Smooth muscle cell (in vitro differentiated cells): ENCODE data around the gene L3MBTL4. TPM values are rescaled to one million over a fixed set of nuclear protein-coding genes. Genes with fewer than 3 reads are reported as not detected.

Source experiments
- DNase-seq: peaks from one replicate; lab custom pipeline; 2025; ENCODE audit not compliant: unreplicated experiment; lab: John Stamatoyannopoulos, UW
- H2AFZ ChIP-seq: fragments of 200-600 bp; sonication (generic); 2 replicates; pipeline ENCODE4 v1.6.0; 2016; ENCODE audit warnings: antibody characterized with exemption, low read depth, mild to moderate bottlenecking
- H3F3A ChIP-seq: fragments of 200-600 bp; sonication (generic); 2 replicates; pipeline ENCODE4 v1.6.0; 2017; ENCODE audit warnings: antibody characterized with exemption, low read depth
- H3K27ac ChIP-seq: fragments of 200-600 bp; sonication (generic); 2 replicates; pipeline ENCODE4 v1.5.1; 2016; ENCODE audit warnings: low read depth, mild to moderate bottlenecking
- H3K27me3 ChIP-seq: fragments of 200-600 bp; sonication (generic); 2 replicates; pipeline ENCODE4 v1.6.1; 2016; ENCODE audit warnings: low read depth, mild to moderate bottlenecking
- H3K36me3 ChIP-seq: fragments of 200-600 bp; sonication (generic); 2 replicates; pipeline ENCODE4 v1.5.1; 2016; ENCODE audit warnings: low read depth
- H3K4me1 ChIP-seq: fragments of 200-600 bp; sonication (generic); 2 replicates; pipeline ENCODE4 v1.5.1; 2016; ENCODE audit warnings: low read depth
- H3K4me2 ChIP-seq: fragments of 200-600 bp; sonication (generic); 2 replicates; pipeline ENCODE4 v1.6.0; 2016; ENCODE audit warnings: mild to moderate bottlenecking
- H3K4me3 ChIP-seq: fragments of 200-600 bp; sonication (generic); 2 replicates; pipeline ENCODE4 v1.5.1; 2016; ENCODE audit warnings: mild to moderate bottlenecking
- H3K79me2 ChIP-seq: fragments of 200-600 bp; sonication (generic); 2 replicates; pipeline ENCODE4 v1.6.0; 2016; ENCODE audit warnings: low read depth, mild to moderate bottlenecking
- H3K9ac ChIP-seq: fragments of 200-600 bp; sonication (generic); 2 replicates; pipeline ENCODE4 v1.6.0; 2016; ENCODE audit warnings: low read depth
- H3K9me3 ChIP-seq: fragments of 200-600 bp; sonication (generic); replicated peaks from 2 replicates; pipeline ENCODE4 v1.5.1; 2016; ENCODE audit warnings: low read depth
- H4K20me1 ChIP-seq: fragments of 200-600 bp; sonication (generic); 2 replicates; pipeline ENCODE4 v1.6.0; 2016; ENCODE audit warnings: low read depth
- CTCF ChIP-seq: fragments of 200-600 bp; sonication (generic); IDR thresholded peaks from 2 replicates; pipeline ENCODE4 v1.5.1; 2017; ENCODE audit warnings: borderline replicate concordance, mild to moderate bottlenecking, antibody characterized with exemption; ENCODE audit not compliant: insufficient read depth, poor library complexity, severe bottlenecking
- WGBS: methylation state at CpG from one replicate; pipeline ENCODE4 v1.1.7; 2016; ENCODE audit warnings: low lambda C conversion rate; 5-methylcytosine and 5-hydroxymethylcytosine counted together
- polyA plus RNA-seq: library from polyadenylated mRNA; unstranded; fragments of >200 nt; fragmentation: Nextera tagmentation; extraction: Ambion mirVana; gene quantifications from 2 replicates; pipeline ENCODE4 v1.2.1, GENCODE V29; 2016
- total RNA-seq: library from RNA; depleted of rRNA; stranded (reverse); fragments of >200 nt; gene quantifications from 2 replicates; pipeline ENCODE4 v1.2.3, GENCODE V29; 2014

L3MBTL4 gene
- total and polyA plus RNA-seq, 2 experiments from 2014 or later, result 3.4 TPM; not detected in 1

GRCh38 chr18:6373187-6373586, 41.5 kb downstream of the L3MBTL4 start:
- DNase-seq, result no peak
- Histone ChIP-seq H3K4me3 (no peak overlapping the region), H3K36me3 (no peaks in the 10 kb centered on the region), H3K27me3 (no peaks in the 10 kb centered on the region), H3K4me2 (no peak overlapping the region), H3K27ac (no peak overlapping the region), H3K9ac (no peak overlapping the region), H4K20me1 (no peaks in the 10 kb centered on the region), H3F3A (no peaks in the 10 kb centered on the region), H3K9me3 (no peaks in the 10 kb centered on the region), H2AFZ (no peak overlapping the region), H3K79me2 (no peaks in the 10 kb centered on the region), H3K4me1 (no peaks in the 10 kb centered on the region)
- TF ChIP-seq CTCF, result no peak
- 91% methylated on average over 5 of the region's 5 CpGs for WGBS

GRCh38 chr18:6370886-6371635, 43.6 kb downstream of the L3MBTL4 start:
- no peak for DNase-seq
- H3K4me3 ChIP-seq, result no peak overlapping the region
- H3K79me2 ChIP-seq, result no peaks in the 10 kb centered on the region
- no peaks in the 10 kb centered on the region for H3F3A ChIP-seq
- H3K27ac ChIP-seq, result no peak overlapping the region
- no peak overlapping the region for H2AFZ ChIP-seq
- H3K9ac ChIP-seq, result no peak overlapping the region
- no peaks in the 10 kb centered on the region for H4K20me1 ChIP-seq
- H3K4me2 ChIP-seq, result no peak overlapping the region
- H3K27me3 ChIP-seq, result no peaks in the 10 kb centered on the region
- H3K36me3 ChIP-seq, result no peaks in the 10 kb centered on the region
- WGBS, result 91% methylated on average over 12 of the region's 12 CpGs
- TF ChIP-seq CTCF, result no peak
- H3K9me3 ChIP-seq, result no peaks in the 10 kb centered on the region
- H3K4me1 ChIP-seq, result no peaks in the 10 kb centered on the region

- no peaks in the 10 kb centered on the region for H3K79me2 ChIP-seq
- H4K20me1 ChIP-seq, result no peaks in the 10 kb centered on the region
- H3K4me3 ChIP-seq, result no peak overlapping the region
- no peak overlapping the region for H3K9ac ChIP-seq
- H2AFZ ChIP-seq, result no peak overlapping the region
- DNase-seq, result no peak
- no peaks in the 10 kb centered on the region for H3F3A ChIP-seq
- no peaks in the 10 kb centered on the region for H3K27me3 ChIP-seq
- H3K36me3 ChIP-seq, result no peaks in the 10 kb centered on the region
- no peaks in the 10 kb centered on the region for H3K9me3 ChIP-seq
- no peak overlapping the region for H3K27ac ChIP-seq
- TF ChIP-seq CTCF, result no peak
- WGBS, result 93% methylated on average over 8 of the region's 8 CpGs
- H3K4me2 ChIP-seq, result no peak overlapping the region
- H3K4me1 ChIP-seq, result peaks cover 2% of the 10 kb centered on the region
Observed at GRCh38 chr18:6370410-6370809, 44.3 kb downstream of the L3MBTL4 start.

- Histone ChIP-seq H3K79me2 (no peaks in the 10 kb centered on the region), H3K4me2 (no peak overlapping the region), H3F3A (no peaks in the 10 kb centered on the region), H3K9ac (no peak overlapping the region), H3K27me3 (no peaks in the 10 kb centered on the region), H3K9me3 (no peaks in the 10 kb centered on the region), H4K20me1 (no peaks in the 10 kb centered on the region), H2AFZ (no peak overlapping the region), H3K36me3 (no peaks in the 10 kb centered on the region), H3K4me3 (no peak overlapping the region), H3K4me1 (peaks cover 7% of the 10 kb centered on the region), H3K27ac (no peak overlapping the region)
- DNase-seq, result no peak
- no peak for TF ChIP-seq CTCF
- 74% methylated on average over 6 of the region's 6 CpGs for WGBS
Observed at GRCh38 chr18:6368017-6368416, 46.7 kb downstream of the L3MBTL4 start.
